NT2/D1 (cell line): Measurements from ENCODE around the gene CHADL.

Experiments
- SUZ12 ChIP-seq: IDR thresholded peaks from 2 replicates; pipeline ENCODE4 v1.6.1; 2011; ENCODE audit not compliant: insufficient read length, insufficient read depth; ENCODE audit errors: extremely low read depth
- YY1 ChIP-seq: IDR thresholded peaks from 2 replicates; pipeline ENCODE4 v1.6.1; 2011; ENCODE audit not compliant: insufficient read length, insufficient read depth

DNA sequence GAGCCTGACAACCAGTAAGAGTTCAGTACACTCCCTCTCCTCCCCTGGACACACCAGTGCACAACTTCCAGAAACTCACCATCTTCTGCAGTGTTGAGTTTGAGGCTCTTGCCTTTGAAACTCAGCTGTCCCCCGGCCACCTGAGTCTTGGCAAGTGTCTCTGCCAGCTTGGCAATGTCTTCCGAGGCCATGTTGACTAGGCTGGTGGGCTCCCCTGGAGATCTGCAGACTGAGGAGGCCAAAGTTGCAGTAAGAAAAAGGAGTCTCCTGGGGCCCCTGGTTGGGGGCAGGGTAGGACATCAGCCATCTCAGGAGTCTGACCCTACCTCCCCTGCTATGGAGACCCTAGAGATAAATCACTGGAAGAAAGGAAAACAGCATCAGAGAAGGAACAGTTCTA, 40.1 kb upstream of the CHADL start:
- TF ChIP-seq SUZ12: no peak
- no peak for TF ChIP-seq YY1
